Vagina (tissue), 2 donors: ENCODE measurements around the gene GOLGA1. TPM values are rescaled to one million over a fixed set of nuclear protein-coding genes. Genes with fewer than 3 reads are reported as not detected.
A peak's percentile ranks its signal among the peaks of the same experiment; 100 is the strongest.

Experiments used
- DNase-seq, 2 donors: peaks; one replicate each; pipeline ENCODE4 v3.0.0-alpha.2; 2017; ENCODE audit errors: extremely low spot score in 2 of 2
- H3K27ac ChIP-seq: fragments of 200-600 bp; sonication (generic); one replicate; pipeline ENCODE4 v1.5.1; 2019
- H3K27me3 ChIP-seq: fragments of 200-600 bp; sonication (generic); one replicate; pipeline ENCODE4 v1.5.1; 2019
- H3K36me3 ChIP-seq, 2 donors: fragments of 200-600 bp; sonication (generic); one replicate each; pipeline ENCODE4 v1.5.1; 2017 to 2019
- H3K4me1 ChIP-seq: fragments of 200-600 bp; sonication (generic); one replicate; pipeline ENCODE4 v1.5.1; 2019
- H3K4me3 ChIP-seq, 2 donors: fragments of 200-600 bp; sonication (generic); 1 replicate in 1 of 2; 2 replicates in 1 of 2; pipeline ENCODE4 v1.5.1; 2016 to 2019
- H3K9me3 ChIP-seq: fragments of 200-600 bp; sonication (generic); one replicate; pipeline ENCODE4 v1.5.1; 2019
- POLR2A ChIP-seq, 2 donors: fragments of 450-650 bp; IDR thresholded peaks; one replicate each; pipeline ENCODE4 v1.6.1; 2017; ENCODE audit warnings: antibody characterized with exemption in 2 of 2, mild to moderate bottlenecking in 2 of 2, moderate library complexity in 2 of 2
- POLR2AphosphoS5 ChIP-seq, 2 donors: sonication (generic); formaldehyde crosslinking; IDR thresholded peaks; one replicate each; pipeline ENCODE4 v1.9.0; 2017; ENCODE audit warnings: antibody characterized with exemption in 2 of 2, mild to moderate bottlenecking in 2 of 2, low read depth in 1 of 2; ENCODE audit not compliant: insufficient read depth in 1 of 2
- intact Hi-C: fragments of 100-400 bp; cut with DNase I; formaldehyde crosslinking; loops from one replicate; pipeline ENCODE4 v1.15.1; 2023
- total RNA-seq: library from RNA; depleted of rRNA; stranded (reverse); fragments of >200 nt; gene quantifications from one replicate; pipeline ENCODE4 v1.2.3, GENCODE V29; 2016
- TF ChIP-seq, protein P1 (sequence below), 3 experiments: fragments of 450-650 bp in 2 of 3; fragments of 200-600 bp in 1 of 3; sonication (generic) in 1 of 3; IDR thresholded peaks; one replicate each; pipeline ENCODE4 v1.5.1; 2017 to 2019; ENCODE audit warnings: antibody characterized with exemption in 3 of 3, mild to moderate bottlenecking in 2 of 3, moderate library complexity in 2 of 3

Gene GOLGA1
- total RNA-seq, 1 donor from 2014 or later, result 14.7 TPM

- H3K4me3 ChIP-seq, result no peak overlapping the region
- no peak overlapping the region for H3K27ac ChIP-seq
- H3K9me3 ChIP-seq, result no peaks in the 10 kb centered on the region
- TF ChIP-seq POLR2A (IDR thresholded peaks at IDR 0.05), result no peak
- no peak for TF ChIP-seq POLR2AphosphoS5 (IDR thresholded peaks at IDR 0.05; ENCODE audit: insufficient read depth in 1 of 2, low read depth in 1 of 2)
- TF ChIP-seq, protein P1, sequence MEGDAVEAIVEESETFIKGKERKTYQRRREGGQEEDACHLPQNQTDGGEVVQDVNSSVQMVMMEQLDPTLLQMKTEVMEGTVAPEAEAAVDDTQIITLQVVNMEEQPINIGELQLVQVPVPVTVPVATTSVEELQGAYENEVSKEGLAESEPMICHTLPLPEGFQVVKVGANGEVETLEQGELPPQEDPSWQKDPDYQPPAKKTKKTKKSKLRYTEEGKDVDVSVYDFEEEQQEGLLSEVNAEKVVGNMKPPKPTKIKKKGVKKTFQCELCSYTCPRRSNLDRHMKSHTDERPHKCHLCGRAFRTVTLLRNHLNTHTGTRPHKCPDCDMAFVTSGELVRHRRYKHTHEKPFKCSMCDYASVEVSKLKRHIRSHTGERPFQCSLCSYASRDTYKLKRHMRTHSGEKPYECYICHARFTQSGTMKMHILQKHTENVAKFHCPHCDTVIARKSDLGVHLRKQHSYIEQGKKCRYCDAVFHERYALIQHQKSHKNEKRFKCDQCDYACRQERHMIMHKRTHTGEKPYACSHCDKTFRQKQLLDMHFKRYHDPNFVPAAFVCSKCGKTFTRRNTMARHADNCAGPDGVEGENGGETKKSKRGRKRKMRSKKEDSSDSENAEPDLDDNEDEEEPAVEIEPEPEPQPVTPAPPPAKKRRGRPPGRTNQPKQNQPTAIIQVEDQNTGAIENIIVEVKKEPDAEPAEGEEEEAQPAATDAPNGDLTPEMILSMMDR (IDR thresholded peaks at IDR 0.05), result no peak
- no peak for DNase-seq
- no peaks in the 10 kb centered on the region for H3K27me3 ChIP-seq
- intact Hi-C loops, result no loop called here
- no peaks in the 10 kb centered on the region for H3K4me1 ChIP-seq
- peaks cover 0 to 52% of the 10 kb centered on the region in 2 donors for H3K36me3 ChIP-seq
These were observed 60.4 kb downstream of the GOLGA1 start for GRCh38 chr9:124880501-124880900.

- DNase-seq, result no peak
- peaks cover 2% of the 10 kb centered on the region for H3K4me1 ChIP-seq
- H3K36me3 ChIP-seq, result peaks cover 0 to 53% of the 10 kb centered on the region in 2 donors
- H3K27ac ChIP-seq, result no peak overlapping the region
- TF ChIP-seq, protein P1 (IDR thresholded peaks at IDR 0.05), result no peak
- TF ChIP-seq POLR2AphosphoS5 (IDR thresholded peaks at IDR 0.05; ENCODE audit: insufficient read depth in 1 of 2, low read depth in 1 of 2) (peak in 1 of 2 donors; percentile 31), POLR2A (IDR thresholded peaks at IDR 0.05) (no peak)
- intact Hi-C loops, result no loop called here
- no peaks in the 10 kb centered on the region for H3K27me3 ChIP-seq
- H3K9me3 ChIP-seq, result no peaks in the 10 kb centered on the region
- H3K4me3 ChIP-seq, result no peak overlapping the region
These were observed 61.7 kb downstream of the GOLGA1 start for GRCh38 chr9:124879226-124879625.

GRCh38 chr9:124878518-124878917, 62.4 kb downstream of the GOLGA1 start:
- no peaks in the 10 kb centered on the region for H3K27me3 ChIP-seq
- TF ChIP-seq POLR2A (IDR thresholded peaks at IDR 0.05), result no peak
- TF ChIP-seq, protein P1 (IDR thresholded peaks at IDR 0.05), result no peak
- no peak for TF ChIP-seq POLR2AphosphoS5 (IDR thresholded peaks at IDR 0.05; ENCODE audit: insufficient read depth in 1 of 2, low read depth in 1 of 2)
- intact Hi-C loops, result no loop called here
- H3K4me1 ChIP-seq, result peaks cover 9% of the 10 kb centered on the region
- no peak overlapping the region for H3K4me3 ChIP-seq
- peak overlapping the region; percentile 11 for H3K27ac ChIP-seq
- H3K36me3 ChIP-seq, result peaks cover 0 to 60% of the 10 kb centered on the region in 2 donors
- DNase-seq, result no peak
- H3K9me3 ChIP-seq, result no peaks in the 10 kb centered on the region

DNA sequence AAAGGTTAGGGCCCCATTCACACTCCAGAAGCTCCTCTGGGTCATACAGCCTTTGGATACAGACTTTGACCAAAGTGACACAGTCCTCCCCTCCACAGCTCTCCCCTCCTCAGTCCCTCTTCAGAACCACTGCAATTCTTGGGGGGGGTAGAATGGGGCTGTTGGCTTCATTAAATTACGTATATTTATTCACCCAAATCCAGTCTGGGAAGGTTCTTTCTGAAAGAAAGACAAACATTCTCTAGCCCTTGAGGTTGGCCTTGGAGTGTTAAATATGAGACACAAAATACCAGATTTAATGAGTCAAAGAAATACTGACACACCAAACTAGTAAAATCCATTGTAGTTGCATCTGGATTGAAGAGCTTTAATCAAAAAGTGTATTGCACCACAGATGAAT, 62.9 kb downstream of the GOLGA1 start:
- TF ChIP-seq POLR2AphosphoS5 (IDR thresholded peaks at IDR 0.05; ENCODE audit: insufficient read depth in 1 of 2, low read depth in 1 of 2) (no peak), POLR2A (IDR thresholded peaks at IDR 0.05) (no peak)
- TF ChIP-seq, protein P1 (IDR thresholded peaks at IDR 0.05), result no peak
- no peak overlapping the region for H3K27ac ChIP-seq
- H3K36me3 ChIP-seq, result peaks cover 0 to 64% of the 10 kb centered on the region in 2 donors
- H3K9me3 ChIP-seq, result no peaks in the 10 kb centered on the region
- no peak for DNase-seq
- H3K4me1 ChIP-seq, result peaks cover 14% of the 10 kb centered on the region
- H3K4me3 ChIP-seq, result no peak overlapping the region
- intact Hi-C loops, result no loop called here
- H3K27me3 ChIP-seq, result no peaks in the 10 kb centered on the region

- Histone ChIP-seq H3K27me3 (no peaks in the 10 kb centered on the region), H3K4me3 (no peak overlapping the region), H3K4me1 (peaks cover 23% of the 10 kb centered on the region), H3K27ac (no peak overlapping the region), H3K36me3 (peaks cover 0 to 57% of the 10 kb centered on the region in 2 donors), H3K9me3 (no peaks in the 10 kb centered on the region)
- intact Hi-C loops, result no loop called here
- DNase-seq, result no peak
- TF ChIP-seq POLR2AphosphoS5 (IDR thresholded peaks at IDR 0.05; ENCODE audit: insufficient read depth in 1 of 2, low read depth in 1 of 2), result no peak
- TF ChIP-seq, protein P1 (IDR thresholded peaks at IDR 0.05), result no peak
- no peak for TF ChIP-seq POLR2A (IDR thresholded peaks at IDR 0.05)
These were observed 63.7 kb downstream of the GOLGA1 start for GRCh38 chr9:124877021-124877782.
